HG02981 (cell line): ENCODE measurements around the gene VSTM2L.

ENCODE experiments used
- ATAC-seq: cut with Tn5 transposase; IDR thresholded peaks from one replicate; pipeline ENCODE4 v1.9.1; 2021; ENCODE audit warnings: mild to moderate bottlenecking, moderate library complexity; ENCODE audit not compliant: unreplicated experiment

Gene VSTM2L

GRCh38 chr20:37986044-37986858, 83.3 kb downstream of the VSTM2L start:
- no peak for ATAC-seq

- no peak for ATAC-seq
These were observed 84.1 kb downstream of the VSTM2L start for GRCh38 chr20:37986873-37987601.

DNA sequence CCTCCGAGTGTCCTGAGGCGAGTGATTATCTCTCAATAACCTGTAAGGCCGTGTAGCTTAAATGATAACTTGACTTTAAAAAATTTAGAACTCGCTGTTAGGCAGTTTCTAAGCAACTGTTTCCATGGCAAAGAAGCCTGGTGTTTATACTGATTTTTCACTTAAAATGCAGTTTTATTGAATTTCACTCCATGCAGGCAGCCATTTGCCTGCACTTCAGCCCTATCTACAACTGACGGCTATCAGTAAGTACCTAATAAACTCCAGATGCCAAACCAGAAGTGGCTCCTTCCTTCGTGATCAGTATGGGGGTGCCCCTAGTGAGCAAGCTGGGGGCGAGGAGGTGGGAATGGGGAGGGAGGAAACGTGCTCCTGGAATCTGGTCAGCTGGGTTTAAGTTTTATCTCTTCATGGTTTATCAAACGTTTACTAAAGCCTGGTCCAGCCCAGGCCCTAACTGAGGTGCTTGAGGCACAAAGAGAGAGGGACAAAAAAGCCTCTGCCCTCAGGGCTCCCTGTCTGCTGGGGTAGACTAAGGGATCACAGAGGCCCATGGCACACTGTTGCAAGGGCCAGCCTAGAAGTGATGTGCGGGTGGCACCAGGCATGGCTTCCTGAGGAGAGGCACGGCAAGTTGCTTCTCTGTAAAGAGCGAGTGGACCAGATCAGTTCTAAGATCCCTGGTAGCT, 84.8 kb downstream of the VSTM2L start:
- ATAC-seq: no peak

GRCh38 chr20:37988306-37988954, 85.5 kb downstream of the VSTM2L start:
- ATAC-seq: no peak

DNA sequence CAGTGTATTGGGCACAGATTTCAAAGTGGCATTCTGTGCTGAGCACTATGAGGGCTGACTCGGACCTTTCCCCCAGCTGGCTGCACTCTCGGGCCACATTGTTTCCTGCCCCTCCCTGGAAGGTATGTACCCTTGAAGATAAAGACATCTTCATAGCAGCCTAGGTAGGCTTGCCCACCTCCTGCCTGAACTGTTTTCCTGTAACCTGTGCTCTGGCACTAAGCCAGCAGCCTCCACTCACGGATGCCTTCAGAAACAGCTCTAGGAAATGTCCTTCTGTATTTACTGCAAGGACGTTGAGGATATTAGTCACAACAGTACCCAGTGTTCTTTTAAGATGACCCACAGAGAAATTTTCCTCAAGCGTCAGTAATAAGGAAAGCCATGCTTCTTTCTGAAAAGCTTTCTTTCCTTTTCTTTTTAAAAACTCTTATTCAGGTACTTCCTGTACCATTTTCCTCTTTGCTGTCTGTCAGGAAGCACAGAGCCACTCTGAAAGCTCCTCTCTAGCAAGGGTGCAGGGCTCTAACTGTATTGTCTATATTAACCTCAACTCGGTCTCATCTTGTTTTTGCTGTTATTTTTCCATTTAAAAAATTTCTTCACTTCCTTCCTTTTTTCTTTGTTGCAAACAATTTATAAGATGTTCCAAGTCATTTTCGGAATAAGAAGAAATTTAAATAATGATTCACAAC, 86.8 kb downstream of the VSTM2L start:
- no peak for ATAC-seq

- peak; percentile 94 for ATAC-seq
These were observed 87.7 kb downstream of the VSTM2L start for GRCh38 chr20:37990571-37991151.

- ATAC-seq: no peak
These were observed 88.4 kb downstream of the VSTM2L start for GRCh38 chr20:37991157-37991866.

- ATAC-seq: no peak
These were observed 89.0 kb downstream of the VSTM2L start for GRCh38 chr20:37991908-37992307.

GRCh38 chr20:37992802-37993409, 90.0 kb downstream of the VSTM2L start:
- ATAC-seq: no peak

DNA sequence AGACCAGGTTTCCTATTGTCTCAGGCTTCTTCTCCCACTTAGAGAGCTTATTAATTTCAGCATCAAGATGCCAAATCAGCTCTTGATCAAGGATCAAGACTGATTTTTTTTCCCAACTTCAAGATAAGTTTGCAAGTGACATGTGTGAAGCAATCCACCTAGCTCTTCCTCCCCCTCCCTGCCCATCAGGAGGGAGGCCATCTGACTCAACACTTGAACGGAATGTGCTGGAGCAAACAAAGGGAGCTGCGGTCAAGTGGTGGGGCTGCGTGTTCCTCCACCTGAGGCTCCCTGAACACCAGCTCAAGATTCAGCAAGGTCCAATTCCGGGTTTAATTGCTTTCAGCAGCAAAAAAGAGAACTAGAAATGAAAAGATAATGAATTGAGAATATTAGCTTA, 91.6 kb downstream of the VSTM2L start:
- ATAC-seq: no peak
